GM18505 (cell line): ENCODE data around the gene STBD1.
"Not testable (repeated sequence)": the region's sequence is repeated elsewhere in the genome, so short reads cannot be mapped to it uniquely, and the experiment has no call there.

ENCODE experiments used
- ATAC-seq: cut with Tn5 transposase; IDR thresholded peaks from one replicate; pipeline ENCODE4 v1.9.1; 2021; ENCODE audit not compliant: unreplicated experiment
- POLR2A ChIP-seq: IDR thresholded peaks from 4 replicates; pipeline ENCODE4 v1.6.1; 2011; ENCODE audit warnings: borderline replicate concordance; ENCODE audit not compliant: insufficient read depth, insufficient read length; ENCODE audit errors: extremely low read depth

STBD1 gene

GRCh38 chr4:76275486-76276124 is 30.9 kb upstream of the STBD1 start:
- ATAC-seq: no peak
- no peak for TF ChIP-seq POLR2A

GRCh38 chr4:76276813-76277212 is 29.7 kb upstream of the STBD1 start:
- no peak for TF ChIP-seq POLR2A
- ATAC-seq: no peak

- no peak for TF ChIP-seq POLR2A
- no peak for ATAC-seq
Measured at GRCh38 chr4:76277667-76278066, 28.9 kb upstream of the STBD1 start.

GRCh38 chr4:76278583-76278982 is 27.9 kb upstream of the STBD1 start:
- TF ChIP-seq POLR2A: no peak
- no peak for ATAC-seq

GRCh38 chr4:76279462-76279861 is 27.1 kb upstream of the STBD1 start:
- TF ChIP-seq POLR2A: no peak
- ATAC-seq: no peak

GRCh38 chr4:76280488-76281441 is 25.8 kb upstream of the STBD1 start:
- no peak for TF ChIP-seq POLR2A
- no peak for ATAC-seq

- ATAC-seq: not testable (repeated sequence)
Measured at GRCh38 chr4:76281594-76281993, 24.9 kb upstream of the STBD1 start.

GRCh38 chr4:76282941-76283689 is 23.4 kb upstream of the STBD1 start:
- no peak for ATAC-seq

GRCh38 chr4:76283900-76284299 is 22.6 kb upstream of the STBD1 start:
- no peak for ATAC-seq
- no peak for TF ChIP-seq POLR2A

More at GRCh38 chr4:76282941-76283689, 23.4 kb upstream of the STBD1 start:
- TF ChIP-seq POLR2A: no peak

- not testable (repeated sequence) for ATAC-seq
Measured at GRCh38 chr4:76287811-76288210, 18.7 kb upstream of the STBD1 start.

- ATAC-seq: no peak
- no peak for TF ChIP-seq POLR2A
Measured at GRCh38 chr4:76292730-76293129, 13.8 kb upstream of the STBD1 start.

- ATAC-seq: no peak
- no peak for TF ChIP-seq POLR2A
Measured at GRCh38 chr4:76293772-76294171, 12.8 kb upstream of the STBD1 start.

GRCh38 chr4:76296286-76296820 is 10.2 kb upstream of the STBD1 start:
- no peak for TF ChIP-seq POLR2A

GRCh38 chr4:76298227-76298626 is 8.3 kb upstream of the STBD1 start:
- no peak for TF ChIP-seq POLR2A

More at GRCh38 chr4:76296286-76296820, 10.2 kb upstream of the STBD1 start:
- no peak for ATAC-seq

GRCh38 chr4:76300012-76300411 is 6.5 kb upstream of the STBD1 start:
- ATAC-seq: no peak
- no peak for TF ChIP-seq POLR2A

More at GRCh38 chr4:76298227-76298626, 8.3 kb upstream of the STBD1 start:
- no peak for ATAC-seq
